DOHH2 (cell line): ENCODE results near the gene MB21D2.
"Not testable (repeated sequence)": the region's sequence is repeated elsewhere in the genome, so short reads cannot be mapped to it uniquely, and the experiment has no call there.

Experiments
- H3F3A ChIP-seq: fragments of 200-600 bp; sonication (generic), shearing (Covaris generic); 2 replicates; pipeline ENCODE4 v1.6.0; 2016; ENCODE audit warnings: antibody characterized with exemption, mild to moderate bottlenecking; ENCODE audit not compliant: control insufficient read depth, insufficient read depth
- H3K27ac ChIP-seq: fragments of 200-600 bp; sonication (generic); 2 replicates; pipeline ENCODE4 v1.5.1; 2014; ENCODE audit warnings: low read depth, mild to moderate bottlenecking, low read length, moderate library complexity
- H3K27me3 ChIP-seq: fragments of 200-600 bp; sonication (generic); 2 replicates; pipeline ENCODE4 v1.6.1; 2014; ENCODE audit warnings: mild to moderate bottlenecking, low read length, mixed read lengths; ENCODE audit not compliant: control insufficient read depth
- H3K36me3 ChIP-seq: fragments of 200-600 bp; sonication (generic); 2 replicates; pipeline ENCODE4 v1.6.1; 2014; ENCODE audit warnings: mild to moderate bottlenecking, low read length, moderate library complexity, mixed read lengths; ENCODE audit not compliant: control insufficient read depth
- H3K4me1 ChIP-seq: fragments of 200-600 bp; sonication (generic); 2 replicates; pipeline ENCODE4 v1.6.1; 2014; ENCODE audit warnings: mild to moderate bottlenecking, low read length, mixed read lengths; ENCODE audit not compliant: control insufficient read depth
- H3K4me2 ChIP-seq: fragments of 200-600 bp; sonication (generic); 2 replicates; pipeline ENCODE4 v1.6.0; 2014; ENCODE audit warnings: mild to moderate bottlenecking, low read length, moderate library complexity
- H3K4me3 ChIP-seq: fragments of 200-600 bp; sonication (generic); 2 replicates; pipeline ENCODE4 v1.5.1; 2014; ENCODE audit warnings: mild to moderate bottlenecking, low read length, mixed read lengths
- H3K79me2 ChIP-seq: fragments of 200-600 bp; sonication (generic); 2 replicates; pipeline ENCODE4 v1.6.1; 2014; ENCODE audit warnings: mild to moderate bottlenecking, low read length, mixed read lengths; ENCODE audit not compliant: control insufficient read depth
- H3K9me2 ChIP-seq: fragments of 200-600 bp; sonication (generic); replicated peaks from 2 replicates; pipeline ENCODE4 v1.6.1; 2014; ENCODE audit warnings: mild to moderate bottlenecking, low read length, mixed read lengths; ENCODE audit not compliant: control insufficient read depth
- H3K9me3 ChIP-seq: fragments of 200-600 bp; sonication (generic); 2 replicates; pipeline ENCODE4 v1.6.1; 2014; ENCODE audit warnings: antibody characterized with exemption, low read length, mixed read lengths; ENCODE audit not compliant: control insufficient read depth, insufficient read depth
- H4K20me1 ChIP-seq: fragments of 200-600 bp; sonication (generic); 2 replicates; pipeline ENCODE4 v1.6.0; 2014; ENCODE audit warnings: low read depth, mild to moderate bottlenecking, antibody characterized with exemption, low read length, moderate library complexity; ENCODE audit not compliant: control insufficient read depth, insufficient read depth
- CTCF ChIP-seq: fragments of 200-600 bp; sonication (generic); IDR thresholded peaks from one replicate; pipeline ENCODE4 v1.5.1; 2014; ENCODE audit warnings: antibody characterized with exemption, mild to moderate bottlenecking, low read depth, low read length; ENCODE audit not compliant: poor library complexity, severe bottlenecking
- EZH2phosphoT487 ChIP-seq: fragments of 200-600 bp; sonication (generic); IDR thresholded peaks from 2 replicates; pipeline ENCODE4 v1.6.1; 2017; ENCODE audit warnings: borderline replicate concordance, mild to moderate bottlenecking, antibody characterized with exemption, low read length, moderate library complexity, mixed read lengths

Gene MB21D2

GRCh38 chr3:192795021-192795420 is 122.6 kb downstream of the MB21D2 start:
- Histone ChIP-seq H3F3A (no peaks in the 10 kb centered on the region), H3K9me3 (no peaks in the 10 kb centered on the region), H3K4me2 (no peak overlapping the region), H3K36me3 (no peaks in the 10 kb centered on the region), H4K20me1 (no peaks in the 10 kb centered on the region), H3K27me3 (no peaks in the 10 kb centered on the region), H3K9me2 (no peaks in the 10 kb centered on the region), H3K4me1 (no peaks in the 10 kb centered on the region), H3K79me2 (no peaks in the 10 kb centered on the region), H3K27ac (no peak overlapping the region), H3K4me3 (no peak overlapping the region)
- TF ChIP-seq EZH2phosphoT487 (no peak), CTCF (no peak)

- no peaks in the 10 kb centered on the region for H3K79me2 ChIP-seq
- no peaks in the 10 kb centered on the region for H3K9me2 ChIP-seq
These were observed 123.4 kb downstream of the MB21D2 start for GRCh38 chr3:192794216-192794615.

GRCh38 chr3:192788816-192789515 is 128.7 kb downstream of the MB21D2 start:
- not testable (repeated sequence) for H3K4me2 ChIP-seq, H4K20me1 ChIP-seq, H3F3A ChIP-seq, H3K4me1 ChIP-seq, H3K9me2 ChIP-seq, H3K79me2 ChIP-seq, H3K27ac ChIP-seq, H3K4me3 ChIP-seq, H3K36me3 ChIP-seq, H3K9me3 ChIP-seq, H3K27me3 ChIP-seq

More at GRCh38 chr3:192794216-192794615, 123.4 kb downstream of the MB21D2 start:
- Histone ChIP-seq H3K36me3 (no peaks in the 10 kb centered on the region), H4K20me1 (no peaks in the 10 kb centered on the region), H3K27ac (no peak overlapping the region), H3K4me1 (no peaks in the 10 kb centered on the region), H3K27me3 (no peaks in the 10 kb centered on the region), H3K4me2 (no peak overlapping the region), H3F3A (no peaks in the 10 kb centered on the region), H3K9me3 (no peaks in the 10 kb centered on the region), H3K4me3 (no peak overlapping the region)
- no peak for TF ChIP-seq EZH2phosphoT487
- no peak for TF ChIP-seq CTCF

- Histone ChIP-seq H3K27me3 (no peaks in the 10 kb centered on the region), H3F3A (no peaks in the 10 kb centered on the region), H3K36me3 (no peaks in the 10 kb centered on the region), H3K4me2 (no peak overlapping the region), H3K4me1 (no peaks in the 10 kb centered on the region), H3K27ac (no peak overlapping the region), H3K9me2 (no peaks in the 10 kb centered on the region), H3K9me3 (no peaks in the 10 kb centered on the region), H3K79me2 (no peaks in the 10 kb centered on the region), H3K4me3 (no peak overlapping the region), H4K20me1 (no peaks in the 10 kb centered on the region)
- TF ChIP-seq EZH2phosphoT487 (no peak), CTCF (no peak)
These were observed 139.1 kb downstream of the MB21D2 start for GRCh38 chr3:192778508-192778907.

GRCh38 chr3:192774341-192774740 is 143.3 kb downstream of the MB21D2 start:
- not testable (repeated sequence) for H3K9me2 ChIP-seq, H3K9me3 ChIP-seq, H3K27ac ChIP-seq, H3K27me3 ChIP-seq, H3K4me2 ChIP-seq, H3K79me2 ChIP-seq, H3K4me3 ChIP-seq, H3K4me1 ChIP-seq, H4K20me1 ChIP-seq, H3F3A ChIP-seq, H3K36me3 ChIP-seq
